ENCODE results near the gene PARD6B. TPM values are rescaled to one million over a fixed set of nuclear protein-coding genes. Genes with fewer than 3 reads are reported as not detected.

The PARD6B gene
- total and polyA plus RNA-seq, 2 donors (not counting 1 experiment from before 2014, with no cell fraction given): 0.91 to 6.0 TPM

DNA sequence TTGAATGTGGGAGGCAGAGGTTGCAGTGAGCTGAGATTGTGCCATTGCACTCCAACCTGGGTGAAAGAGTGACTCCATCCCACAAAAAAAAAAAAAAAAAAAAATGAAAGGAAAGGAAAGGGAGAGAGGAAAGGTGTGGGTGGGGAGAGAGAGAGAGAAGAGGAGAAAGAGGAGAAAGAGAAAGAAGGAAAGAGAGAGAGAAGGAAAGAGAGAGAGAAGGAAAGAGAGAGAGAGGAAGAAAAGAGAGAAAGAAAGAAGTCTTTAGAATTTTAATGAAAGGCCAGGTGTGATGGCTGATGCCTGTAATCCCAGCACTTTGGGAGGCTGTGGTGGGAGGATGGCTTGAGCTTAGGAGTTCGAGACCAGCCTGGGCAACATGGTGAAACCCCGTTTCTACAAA lies 55.8 kb downstream of the PARD6B start:
- peaks cover 9 to 13% of the 10 kb centered on the region in 2 donors for H3K4me1 ChIP-seq (ENCODE audit: control insufficient read depth in 2 of 2, insufficient read depth in 2 of 2, low read length in 2 of 2)
- no peak overlapping the region for H3K4me3 ChIP-seq (ENCODE audit: control extremely low read depth in 1 of 5, extremely low read depth in 1 of 5, insufficient read depth in 1 of 5, low read depth in 2 of 5, low read length in 4 of 5)
- Mint-ChIP-seq H3K9me3 (ENCODE audit: insufficient read depth) (no peaks in the 10 kb centered on the region), H3K4me3 (no peak overlapping the region), H3K27ac (no peak overlapping the region), H3K27me3 (no peaks in the 10 kb centered on the region), H3K4me1 (peaks cover 9% of the 10 kb centered on the region)
- H3K27ac ChIP-seq (ENCODE audit: low read length in 2 of 2): no peak overlapping the region
- TF ChIP-seq EZH2 (IDR thresholded peaks at IDR 0.05; ENCODE audit: borderline replicate concordance, insufficient read depth, low read depth, low read length, poor library complexity, severe bottlenecking): no peak
- TF ChIP-seq, protein P1, sequence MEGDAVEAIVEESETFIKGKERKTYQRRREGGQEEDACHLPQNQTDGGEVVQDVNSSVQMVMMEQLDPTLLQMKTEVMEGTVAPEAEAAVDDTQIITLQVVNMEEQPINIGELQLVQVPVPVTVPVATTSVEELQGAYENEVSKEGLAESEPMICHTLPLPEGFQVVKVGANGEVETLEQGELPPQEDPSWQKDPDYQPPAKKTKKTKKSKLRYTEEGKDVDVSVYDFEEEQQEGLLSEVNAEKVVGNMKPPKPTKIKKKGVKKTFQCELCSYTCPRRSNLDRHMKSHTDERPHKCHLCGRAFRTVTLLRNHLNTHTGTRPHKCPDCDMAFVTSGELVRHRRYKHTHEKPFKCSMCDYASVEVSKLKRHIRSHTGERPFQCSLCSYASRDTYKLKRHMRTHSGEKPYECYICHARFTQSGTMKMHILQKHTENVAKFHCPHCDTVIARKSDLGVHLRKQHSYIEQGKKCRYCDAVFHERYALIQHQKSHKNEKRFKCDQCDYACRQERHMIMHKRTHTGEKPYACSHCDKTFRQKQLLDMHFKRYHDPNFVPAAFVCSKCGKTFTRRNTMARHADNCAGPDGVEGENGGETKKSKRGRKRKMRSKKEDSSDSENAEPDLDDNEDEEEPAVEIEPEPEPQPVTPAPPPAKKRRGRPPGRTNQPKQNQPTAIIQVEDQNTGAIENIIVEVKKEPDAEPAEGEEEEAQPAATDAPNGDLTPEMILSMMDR (IDR thresholded peaks at IDR 0.05): no peak
- 96% methylated on average over 2 of the region's 2 CpGs for WGBS (ENCODE audit: insufficient coverage)
- H3K36me3 ChIP-seq (replicated peaks in 1 of 2; ENCODE audit: control extremely low read depth in 1 of 2, control insufficient read depth in 1 of 2, extremely low read depth in 1 of 2, insufficient read depth in 2 of 2, low read length in 1 of 2): no peaks in the 10 kb centered on the region
- no peaks in the 10 kb centered on the region for H3K27me3 ChIP-seq (replicated peaks in 1 of 4; ENCODE audit: control extremely low read depth in 1 of 4, control insufficient read depth in 3 of 4, insufficient read depth in 4 of 4, low read length in 3 of 4)
- ChIA-PET CTCF (interaction anchor here (0.6 kb wide), 2 partner anchors 26 to 35 kb away, joined by 3 to 4 read pairs; no protein-coding TSS in a partner anchor), POLR2A (interaction anchor here (0.6 kb wide), 1 partner anchor 77 kb away, joined by 4 read pairs; no protein-coding TSS in a partner anchor)
- H4K20me1 ChIP-seq (ENCODE audit: control insufficient read depth, insufficient read depth, low read length, poor library complexity, severe bottlenecking): no peaks in the 10 kb centered on the region
- no peaks in the 10 kb centered on the region for H3K9me3 ChIP-seq (ENCODE audit: control extremely low read depth in 1 of 3, control insufficient read depth in 2 of 3, insufficient read depth in 1 of 3, low read length in 2 of 3)
- H3K4me2 ChIP-seq (replicated peaks; ENCODE audit: low read depth, low read length, poor library complexity, severe bottlenecking): no peak overlapping the region
- ATAC-seq (ENCODE audit: low read depth) (no peak), DNase-seq (no peak)
- H2AFZ ChIP-seq (ENCODE audit: insufficient read depth, low read depth, low read length, poor library complexity, severe bottlenecking): no peak overlapping the region
- intact Hi-C loops (cut with micrococcal nuclease): no loop called here
- H3K79me2 ChIP-seq (ENCODE audit: control insufficient read depth, insufficient read depth, low read length): no peaks in the 10 kb centered on the region
- no peak overlapping the region for H3K9ac ChIP-seq (ENCODE audit: low read length)

DNA sequence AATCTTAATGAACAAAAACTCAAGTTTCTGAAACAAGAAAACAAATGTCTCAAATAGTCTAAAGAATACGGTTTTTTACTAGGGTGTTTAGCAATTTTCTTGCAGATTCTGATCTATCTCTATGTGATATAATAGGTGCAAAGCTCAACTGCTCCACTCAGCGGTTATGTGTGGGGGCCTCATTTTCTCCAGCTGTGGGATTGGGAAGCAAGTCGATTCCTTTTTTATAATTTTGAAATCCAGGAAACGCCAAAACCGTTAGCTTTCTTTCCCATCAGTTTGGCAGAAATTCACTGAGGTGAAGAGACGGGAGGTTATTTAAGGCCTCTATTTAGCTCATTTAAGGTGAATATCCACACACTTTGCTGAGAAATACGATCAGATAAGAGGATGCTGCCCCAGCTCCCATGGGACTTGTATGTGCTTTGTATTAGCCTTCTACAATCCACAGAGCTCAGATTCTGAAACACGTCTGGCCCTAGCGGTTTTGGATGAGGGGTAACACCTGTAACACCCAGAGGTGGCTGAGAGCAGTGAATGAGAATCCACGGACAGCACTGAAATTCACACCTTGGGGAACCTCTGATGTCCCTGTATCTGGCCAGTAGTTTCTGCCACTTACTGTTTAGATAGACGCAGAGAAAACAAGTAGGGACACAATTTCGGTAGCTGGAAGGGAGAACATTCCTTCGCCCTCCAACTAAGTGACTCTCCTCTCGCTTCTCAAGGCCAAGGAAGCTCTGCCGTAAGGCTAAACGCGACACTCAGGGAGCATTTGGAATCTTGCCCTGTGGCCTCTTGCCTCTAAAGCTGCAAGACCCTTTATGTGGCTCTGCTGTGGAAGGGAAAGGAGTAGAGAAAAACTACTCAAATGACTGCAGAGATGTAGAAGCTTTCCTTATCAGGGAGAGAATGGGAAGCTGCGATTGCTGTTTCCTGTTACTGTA lies 56.9 kb downstream of the PARD6B start:
- CTCF ChIA-PET: interaction anchor here (0.6 to 1.6 kb wide), 5 partner anchors 9 to 520 kb away, joined by 3 to 6 read pairs (median 3); partner anchors contain the start of gene ADNP
- no peaks in the 10 kb centered on the region for H3K9me3 Mint-ChIP-seq (ENCODE audit: insufficient read depth)
- H3K27ac Mint-ChIP-seq: peak overlapping the region; percentile 26
- Histone ChIP-seq H4K20me1 (ENCODE audit: control insufficient read depth, insufficient read depth, low read length, poor library complexity, severe bottlenecking) (no peaks in the 10 kb centered on the region), H3K27me3 (replicated peaks in 1 of 4; ENCODE audit: control extremely low read depth in 1 of 4, control insufficient read depth in 3 of 4, insufficient read depth in 4 of 4, low read length in 3 of 4) (no peaks in the 10 kb centered on the region), H3K4me2 (replicated peaks; ENCODE audit: low read depth, low read length, poor library complexity, severe bottlenecking) (no peak overlapping the region), H2AFZ (ENCODE audit: insufficient read depth, low read depth, low read length, poor library complexity, severe bottlenecking) (peak overlapping the region; percentile 14), H3K4me1 (ENCODE audit: control insufficient read depth in 2 of 2, insufficient read depth in 2 of 2, low read length in 2 of 2) (peaks cover 9 to 13% of the 10 kb centered on the region in 2 donors), H3K4me3 (ENCODE audit: control extremely low read depth in 1 of 5, extremely low read depth in 1 of 5, insufficient read depth in 1 of 5, low read depth in 2 of 5, low read length in 4 of 5) (no peak overlapping the region), H3K27ac (ENCODE audit: low read length in 2 of 2) (no peak overlapping the region), H3K9ac (ENCODE audit: low read length) (no peak overlapping the region), H3K9me3 (ENCODE audit: control extremely low read depth in 1 of 3, control insufficient read depth in 2 of 3, insufficient read depth in 1 of 3, low read length in 2 of 3) (no peaks in the 10 kb centered on the region), H3K79me2 (ENCODE audit: control insufficient read depth, insufficient read depth, low read length) (peaks cover 2% of the 10 kb centered on the region), H3K36me3 (replicated peaks in 1 of 2; ENCODE audit: control extremely low read depth in 1 of 2, control insufficient read depth in 1 of 2, extremely low read depth in 1 of 2, insufficient read depth in 2 of 2, low read length in 1 of 2) (no peaks in the 10 kb centered on the region)
- POLR2A ChIA-PET: interaction anchor here (0.6 kb wide), 1 partner anchor 143 kb away, joined by 7 read pairs; the partner anchor contains the start of gene ADNP
- no peak for TF ChIP-seq EZH2 (IDR thresholded peaks at IDR 0.05; ENCODE audit: borderline replicate concordance, insufficient read depth, low read depth, low read length, poor library complexity, severe bottlenecking)
- TF ChIP-seq, protein P1 (IDR thresholded peaks at IDR 0.05): no peak
- H3K4me1 Mint-ChIP-seq: peaks cover 10% of the 10 kb centered on the region
- no peaks in the 10 kb centered on the region for H3K27me3 Mint-ChIP-seq
- intact Hi-C loops (cut with micrococcal nuclease): no loop called here
- DNase-seq: no peak
- 71% methylated on average over 8 of the region's 18 CpGs for WGBS (ENCODE audit: insufficient coverage)
- ATAC-seq (ENCODE audit: low read depth): no peak
- no peak overlapping the region for H3K4me3 Mint-ChIP-seq
